Tibial nerve (tissue), 4 donors: ENCODE measurements around the gene SUMO3. TPM values are rescaled to one million over a fixed set of nuclear protein-coding genes. Genes with fewer than 3 reads are reported as not detected.

ENCODE experiments used
- DNase-seq, 2 donors: peaks; one replicate each; pipeline ENCODE4 v3.0.0-alpha.2; 2019; ENCODE audit warnings: low spot score in 2 of 2
- H3K27ac ChIP-seq, 4 donors: fragments of 200-600 bp; sonication (generic) in 3 of 4; one replicate each; pipeline ENCODE4 v1.5.1; 2017 to 2019; ENCODE audit warnings: mild to moderate bottlenecking in 1 of 4
- H3K27me3 ChIP-seq, 2 donors: fragments of 200-600 bp; sonication (generic) in 1 of 2; one replicate each; pipeline versions ENCODE4 v1.5.1 to v1.6.0; 2017 to 2019
- H3K36me3 ChIP-seq, 3 donors: fragments of 200-600 bp; sonication (generic); one replicate each; pipeline ENCODE4 v1.5.1; 2018 to 2019
- H3K4me1 ChIP-seq, 4 donors: fragments of 200-600 bp; sonication (generic) in 3 of 4; one replicate each; pipeline ENCODE4 v1.5.1; 2017 to 2019
- H3K4me3 ChIP-seq, 4 donors: fragments of 200-600 bp; sonication (generic) in 3 of 4; one replicate each; pipeline ENCODE4 v1.5.1; 2017 to 2019; ENCODE audit warnings: mild to moderate bottlenecking in 1 of 4, moderate library complexity in 1 of 4
- H3K9me3 ChIP-seq, 4 donors: fragments of 200-600 bp; sonication (generic) in 3 of 4; one replicate each; pipeline ENCODE4 v1.5.1; 2017 to 2019
- CTCF ChIP-seq, 5 experiments: fragments of 200-600 bp in 3 of 5; fragments of 450-650 bp in 2 of 5; sonication (generic) in 3 of 5; IDR thresholded peaks; one replicate each; pipeline ENCODE4 v1.5.1; 2016 to 2019; ENCODE audit warnings: antibody characterized with exemption in 5 of 5, mild to moderate bottlenecking in 3 of 5, moderate library complexity in 2 of 5
- EP300 ChIP-seq, 2 donors: sonication (generic); formaldehyde crosslinking; IDR thresholded peaks; one replicate each; pipeline ENCODE4 v1.6.1; 2017; ENCODE audit warnings: antibody characterized with exemption in 2 of 2, mild to moderate bottlenecking in 1 of 2
- POLR2A ChIP-seq, 2 donors: fragments of 450-650 bp; IDR thresholded peaks; one replicate each; pipeline ENCODE4 v1.6.1; 2017; ENCODE audit warnings: antibody characterized with exemption in 2 of 2, mild to moderate bottlenecking in 2 of 2, moderate library complexity in 2 of 2
- WGBS, 2 donors: methylation state at CpG; one replicate each; pipeline ENCODE4 v1.1.5; 2018; 5-methylcytosine and 5-hydroxymethylcytosine counted together
- total RNA-seq, 4 donors: library from RNA; depleted of rRNA; stranded (reverse); fragments of >200 nt; gene quantifications; one replicate each; pipeline ENCODE4 v1.1.0, GENCODE V29; 2016

The SUMO3 gene
- total RNA-seq, 4 donors from 2014 or later = 59.9 to 70.8 (median 62.1) TPM

GRCh38 chr21:44844256-44844655 is 26.4 kb upstream of the SUMO3 start:
- Histone ChIP-seq H3K4me3 (no peak overlapping the region), H3K4me1 (peaks cover 0 to 21% (median 17%) of the 10 kb centered on the region in 4 donors), H3K9me3 (no peaks in the 10 kb centered on the region), H3K27ac (no peak overlapping the region), H3K36me3 (peaks cover 0 to 9% (median 0%) of the 10 kb centered on the region in 3 donors), H3K27me3 (peaks cover 0 to 13% of the 10 kb centered on the region in 2 donors)
- TF ChIP-seq EP300 (IDR thresholded peaks at IDR 0.05) (no peak), CTCF (IDR thresholded peaks at IDR 0.05) (no peak), POLR2A (IDR thresholded peaks at IDR 0.05) (no peak)
- no peak for DNase-seq
- 42 to 44% methylated on average over 16 of the region's 16 CpGs for WGBS, 2 donors

GRCh38 chr21:44842721-44843445 is 25.0 kb upstream of the SUMO3 start:
- WGBS, 2 donors = 81 to 86% methylated on average over 22 to 23 of the region's 23 CpGs
- DNase-seq = no peak
- Histone ChIP-seq H3K36me3 (no peaks in the 10 kb centered on the region), H3K4me3 (no peak overlapping the region), H3K27me3 (peaks cover 0 to 13% of the 10 kb centered on the region in 2 donors), H3K9me3 (no peaks in the 10 kb centered on the region), H3K27ac (no peak overlapping the region), H3K4me1 (peaks cover 0 to 21% (median 17%) of the 10 kb centered on the region in 4 donors)
- TF ChIP-seq CTCF (IDR thresholded peaks at IDR 0.05) (no peak), POLR2A (IDR thresholded peaks at IDR 0.05) (no peak), EP300 (IDR thresholded peaks at IDR 0.05) (no peak)

- TF ChIP-seq EP300 (IDR thresholded peaks at IDR 0.05) = no peak
- no peak for TF ChIP-seq POLR2A (IDR thresholded peaks at IDR 0.05)
- TF ChIP-seq CTCF (IDR thresholded peaks at IDR 0.05) = no peak
- peaks cover 0 to 13% of the 10 kb centered on the region in 2 donors for H3K27me3 ChIP-seq
- H3K4me1 ChIP-seq = peaks cover 0 to 20% (median 17%) of the 10 kb centered on the region in 4 donors
- DNase-seq = no peak
- no peaks in the 10 kb centered on the region for H3K36me3 ChIP-seq
- H3K4me3 ChIP-seq = no peak overlapping the region
- H3K27ac ChIP-seq = no peak overlapping the region
- WGBS, 2 donors = 80 to 82% methylated on average over 10 of the region's 10 CpGs
- H3K9me3 ChIP-seq = no peaks in the 10 kb centered on the region
Observed at GRCh38 chr21:44842087-44842486, 24.2 kb upstream of the SUMO3 start.

GRCh38 chr21:44840771-44841170 is 22.9 kb upstream of the SUMO3 start:
- H3K27me3 ChIP-seq = peaks cover 0 to 13% of the 10 kb centered on the region in 2 donors
- TF ChIP-seq EP300 (IDR thresholded peaks at IDR 0.05) (no peak), CTCF (IDR thresholded peaks at IDR 0.05) (no peak), POLR2A (IDR thresholded peaks at IDR 0.05) (no peak)
- no peaks in the 10 kb centered on the region for H3K9me3 ChIP-seq
- DNase-seq = no peak
- H3K36me3 ChIP-seq = no peaks in the 10 kb centered on the region
- 58 to 66% methylated on average over 4 to 11 of the region's 11 CpGs for WGBS, 2 donors
- H3K27ac ChIP-seq = no peak overlapping the region
- peaks cover 0 to 11% (median 4%) of the 10 kb centered on the region in 4 donors for H3K4me1 ChIP-seq
- no peak overlapping the region for H3K4me3 ChIP-seq

- H3K36me3 ChIP-seq = no peaks in the 10 kb centered on the region
- no peak for DNase-seq
- 75 to 80% methylated on average over 9 of the region's 9 CpGs for WGBS, 2 donors
- no peak overlapping the region for H3K27ac ChIP-seq
- TF ChIP-seq CTCF (IDR thresholded peaks at IDR 0.05) = no peak
- no peak for TF ChIP-seq POLR2A (IDR thresholded peaks at IDR 0.05)
- no peak for TF ChIP-seq EP300 (IDR thresholded peaks at IDR 0.05)
- H3K27me3 ChIP-seq = peaks cover 0 to 13% of the 10 kb centered on the region in 2 donors
- H3K4me3 ChIP-seq = no peak overlapping the region
- H3K4me1 ChIP-seq = peaks cover 0 to 5% (median 0%) of the 10 kb centered on the region in 4 donors
- no peaks in the 10 kb centered on the region for H3K9me3 ChIP-seq
Observed at GRCh38 chr21:44838951-44839350, 21.1 kb upstream of the SUMO3 start.
